NB4 (cell line): Measurements from ENCODE around the gene GNG14.
"Not testable (repeated sequence)": the region's sequence is repeated elsewhere in the genome, so short reads cannot be mapped to it uniquely, and the experiment has no call there.

Source experiments
- DNase-seq: peaks from one replicate; pipeline ENCODE4 v3.0.0; 2010; ENCODE audit warnings: low read depth
- H3K4me3 ChIP-seq: one replicate; pipeline ENCODE4 v1.5.1; 2011; ENCODE audit warnings: mild to moderate bottlenecking, low read depth, low read length, moderate library complexity
- CTCF ChIP-seq: IDR thresholded peaks from one replicate; pipeline ENCODE4 v1.5.1; 2012; ENCODE audit warnings: low read depth, low read length
- MAX ChIP-seq: IDR thresholded peaks from 2 replicates; pipeline ENCODE4 v1.6.1; 2011; ENCODE audit warnings: low read depth, low read length
- MYC ChIP-seq: IDR thresholded peaks from 2 replicates; pipeline ENCODE4 v1.6.1; 2011; ENCODE audit warnings: low read depth, low read length
- POLR2A ChIP-seq: IDR thresholded peaks from 2 replicates; pipeline ENCODE4 v1.6.1; 2011; ENCODE audit warnings: mild to moderate bottlenecking; ENCODE audit not compliant: insufficient read length; ENCODE audit errors: extremely low read depth

The GNG14 gene

DNA sequence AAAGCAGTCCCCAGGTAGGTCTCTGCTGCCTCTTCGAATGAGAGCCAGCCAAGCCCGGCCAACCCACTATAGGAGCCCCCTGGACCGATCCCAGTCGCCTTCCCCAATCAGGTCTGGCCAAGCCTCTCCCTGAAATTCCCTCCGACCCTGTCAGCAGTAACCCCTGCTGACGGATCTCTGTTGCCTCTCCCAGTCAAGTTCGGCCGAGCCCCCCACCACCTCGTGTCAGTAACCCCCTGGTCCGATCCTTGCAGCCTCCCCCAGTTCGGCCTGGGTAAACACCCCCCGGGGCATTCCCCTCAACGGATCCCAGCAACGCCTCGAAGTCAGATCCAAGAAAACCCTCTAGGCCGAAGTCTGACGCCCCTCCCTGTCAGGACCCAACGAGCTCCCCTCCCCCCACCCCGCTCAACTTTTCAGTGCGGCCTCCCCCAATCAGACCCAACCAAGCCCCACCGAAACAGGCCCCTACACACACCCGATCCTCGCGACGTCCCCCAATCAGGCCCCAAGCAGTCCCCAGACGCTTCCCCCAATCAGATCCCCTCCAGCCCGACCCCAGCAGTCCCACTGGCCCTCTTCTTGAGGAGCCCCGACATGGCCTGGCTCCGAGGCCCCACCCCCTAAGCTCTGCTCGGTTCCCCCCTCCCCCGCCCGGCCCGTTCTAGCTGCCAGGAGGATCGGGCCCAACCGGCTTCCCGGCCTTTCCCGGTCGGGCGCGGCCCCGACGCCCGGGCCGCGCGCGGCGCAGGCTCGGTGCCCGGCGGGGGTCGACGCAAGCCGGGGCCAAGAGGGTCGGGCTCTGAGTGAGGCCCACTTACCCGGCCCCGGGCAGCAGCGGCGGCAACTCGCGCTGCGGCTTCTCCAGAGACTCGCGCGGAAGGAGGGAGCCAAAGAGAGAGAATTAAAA is 34.1 kb downstream of the GNG14 start:
- peak; percentile 77 for DNase-seq
- no peak for TF ChIP-seq MYC
- no peak for TF ChIP-seq POLR2A
- peak overlapping the region; percentile 87 for H3K4me3 ChIP-seq

GRCh38 chr19:12722566-12723380 is 35.0 kb downstream of the GNG14 start:
- peak overlapping the region; percentile 87 for H3K4me3 ChIP-seq
- peak; percentile 99 for DNase-seq
- peak; percentile 95 for TF ChIP-seq MYC
- peak; percentile 99 for TF ChIP-seq MAX
- TF ChIP-seq POLR2A: peak; percentile 53
- TF ChIP-seq CTCF: no peak

DNA sequence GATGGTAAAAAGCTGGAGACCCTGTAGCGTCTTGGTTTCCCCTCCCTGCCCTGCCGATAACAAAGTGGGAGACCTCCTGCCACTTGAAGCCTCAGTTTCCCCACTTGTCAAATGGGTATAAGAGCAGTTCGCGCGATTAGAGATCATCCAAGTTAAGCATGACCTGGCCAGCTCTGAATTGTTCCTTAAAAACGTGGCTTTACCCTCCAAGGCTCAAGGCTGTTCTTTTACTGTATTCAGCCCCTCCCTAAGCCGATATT is 35.5 kb downstream of the GNG14 start:
- DNase-seq: peak; percentile 40
- no peak for TF ChIP-seq CTCF
- no peak for TF ChIP-seq MAX
- no peak for TF ChIP-seq POLR2A
- TF ChIP-seq MYC: no peak
- peak overlapping the region; percentile 87 for H3K4me3 ChIP-seq

DNA sequence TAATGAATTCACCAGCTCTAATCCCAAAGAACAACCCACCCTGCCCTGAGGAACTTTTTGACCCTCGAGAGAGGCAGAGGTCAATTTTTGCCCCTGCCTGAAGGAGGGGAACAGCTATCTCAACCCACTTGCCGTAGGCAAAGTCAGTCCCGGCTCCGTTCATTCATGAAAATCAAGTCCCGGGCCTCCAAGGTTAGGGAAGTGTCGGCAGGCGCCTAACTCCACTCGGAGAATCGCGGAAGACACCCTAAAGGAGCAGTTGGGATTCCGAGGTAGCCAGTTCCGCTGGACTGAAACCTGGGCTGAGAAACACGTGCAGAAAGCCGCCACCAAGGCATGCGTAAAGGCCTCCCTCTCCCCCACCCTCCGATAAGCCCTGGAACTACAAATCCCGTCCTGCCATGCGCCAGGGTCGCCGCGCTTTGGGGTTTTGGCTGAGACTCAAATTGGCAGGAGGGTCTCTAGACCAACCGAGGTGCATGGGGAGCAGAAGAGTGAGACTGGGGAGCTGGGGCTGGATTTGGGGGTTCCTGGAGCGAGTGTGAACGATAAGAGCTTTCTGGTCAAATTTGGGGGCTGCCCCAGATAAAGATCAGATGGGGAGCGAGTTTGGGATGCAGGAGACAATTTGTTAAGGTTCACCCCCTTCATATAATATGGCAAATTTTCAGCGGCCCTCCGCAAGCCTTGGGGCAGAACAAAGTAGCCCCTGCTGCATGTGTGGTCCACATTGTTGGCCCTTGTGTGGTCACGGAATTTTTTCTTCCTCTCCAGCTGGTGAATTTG is 36.0 kb downstream of the GNG14 start, which contains the start of gene TNPO2:
Gene TNPO2 (minus strand): TSS at position 292 of the 786 bp plus-strand sequence. CDS start 2,955 bp downstream, outside the sequence.
- DNase-seq: peak; percentile 90
- peak within 1 kb of the TSS; percentile 87 for H3K4me3 ChIP-seq
- TF ChIP-seq MAX: peak; percentile 99
- TF ChIP-seq MYC: peak; percentile 99
- TF ChIP-seq POLR2A: peak; percentile 72
- TF ChIP-seq CTCF: no peak

- not testable (repeated sequence) for H3K4me3 ChIP-seq, DNase-seq
Observed at GRCh38 chr19:12725612-12726011, 37.8 kb downstream of the GNG14 start.

- DNase-seq: no peak
- no peak overlapping the region for H3K4me3 ChIP-seq
- TF ChIP-seq MYC: no peak
- no peak for TF ChIP-seq POLR2A
- no peak for TF ChIP-seq MAX
- TF ChIP-seq CTCF: no peak
Observed at GRCh38 chr19:12726988-12727316, 39.2 kb downstream of the GNG14 start.
